Measurements from ENCODE around the gene STUM.

STUM gene

DNA sequence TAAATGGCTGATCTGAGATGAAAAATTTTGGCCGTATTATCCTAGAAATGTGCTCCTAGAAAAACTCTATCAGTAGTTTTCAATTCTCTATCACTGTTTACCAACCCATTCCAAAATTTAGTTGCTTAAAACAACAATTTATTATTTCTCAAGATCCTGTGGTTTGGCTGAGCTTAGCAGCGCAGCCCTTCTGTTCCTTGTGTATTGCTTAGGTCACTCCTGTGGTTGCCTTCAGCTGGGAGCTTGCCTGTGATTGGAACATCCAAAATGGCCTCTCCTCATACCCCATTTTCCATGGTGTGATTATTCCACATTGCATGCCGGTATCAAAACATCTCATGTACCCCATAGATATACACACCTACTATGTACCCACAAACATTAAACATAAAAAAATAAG, 22.8 kb upstream of the STUM start:
- Histone ChIP-seq H3K36me3 (ENCODE audit: low read depth) (no peaks in the 10 kb centered on the region), H3K9me3 (ENCODE audit: severe bottlenecking) (no peaks in the 10 kb centered on the region), H3K4me3 (ENCODE audit: severe bottlenecking) (no peak overlapping the region), H3K27ac (ENCODE audit: poor library complexity, severe bottlenecking) (no peak overlapping the region), H3K4me1 (ENCODE audit: insufficient read depth, poor library complexity, severe bottlenecking) (no peaks in the 10 kb centered on the region), H3K27me3 (ENCODE audit: insufficient read depth, poor library complexity, severe bottlenecking) (no peaks in the 10 kb centered on the region)
- TF ChIP-seq, protein P1, sequence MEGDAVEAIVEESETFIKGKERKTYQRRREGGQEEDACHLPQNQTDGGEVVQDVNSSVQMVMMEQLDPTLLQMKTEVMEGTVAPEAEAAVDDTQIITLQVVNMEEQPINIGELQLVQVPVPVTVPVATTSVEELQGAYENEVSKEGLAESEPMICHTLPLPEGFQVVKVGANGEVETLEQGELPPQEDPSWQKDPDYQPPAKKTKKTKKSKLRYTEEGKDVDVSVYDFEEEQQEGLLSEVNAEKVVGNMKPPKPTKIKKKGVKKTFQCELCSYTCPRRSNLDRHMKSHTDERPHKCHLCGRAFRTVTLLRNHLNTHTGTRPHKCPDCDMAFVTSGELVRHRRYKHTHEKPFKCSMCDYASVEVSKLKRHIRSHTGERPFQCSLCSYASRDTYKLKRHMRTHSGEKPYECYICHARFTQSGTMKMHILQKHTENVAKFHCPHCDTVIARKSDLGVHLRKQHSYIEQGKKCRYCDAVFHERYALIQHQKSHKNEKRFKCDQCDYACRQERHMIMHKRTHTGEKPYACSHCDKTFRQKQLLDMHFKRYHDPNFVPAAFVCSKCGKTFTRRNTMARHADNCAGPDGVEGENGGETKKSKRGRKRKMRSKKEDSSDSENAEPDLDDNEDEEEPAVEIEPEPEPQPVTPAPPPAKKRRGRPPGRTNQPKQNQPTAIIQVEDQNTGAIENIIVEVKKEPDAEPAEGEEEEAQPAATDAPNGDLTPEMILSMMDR (IDR thresholded peaks at IDR 0.05; ENCODE audit: poor library complexity, severe bottlenecking), result no peak
- ATAC-seq (ENCODE audit: low read depth) (no peak), DNase-seq (ENCODE audit: low spot score) (no peak)

DNA sequence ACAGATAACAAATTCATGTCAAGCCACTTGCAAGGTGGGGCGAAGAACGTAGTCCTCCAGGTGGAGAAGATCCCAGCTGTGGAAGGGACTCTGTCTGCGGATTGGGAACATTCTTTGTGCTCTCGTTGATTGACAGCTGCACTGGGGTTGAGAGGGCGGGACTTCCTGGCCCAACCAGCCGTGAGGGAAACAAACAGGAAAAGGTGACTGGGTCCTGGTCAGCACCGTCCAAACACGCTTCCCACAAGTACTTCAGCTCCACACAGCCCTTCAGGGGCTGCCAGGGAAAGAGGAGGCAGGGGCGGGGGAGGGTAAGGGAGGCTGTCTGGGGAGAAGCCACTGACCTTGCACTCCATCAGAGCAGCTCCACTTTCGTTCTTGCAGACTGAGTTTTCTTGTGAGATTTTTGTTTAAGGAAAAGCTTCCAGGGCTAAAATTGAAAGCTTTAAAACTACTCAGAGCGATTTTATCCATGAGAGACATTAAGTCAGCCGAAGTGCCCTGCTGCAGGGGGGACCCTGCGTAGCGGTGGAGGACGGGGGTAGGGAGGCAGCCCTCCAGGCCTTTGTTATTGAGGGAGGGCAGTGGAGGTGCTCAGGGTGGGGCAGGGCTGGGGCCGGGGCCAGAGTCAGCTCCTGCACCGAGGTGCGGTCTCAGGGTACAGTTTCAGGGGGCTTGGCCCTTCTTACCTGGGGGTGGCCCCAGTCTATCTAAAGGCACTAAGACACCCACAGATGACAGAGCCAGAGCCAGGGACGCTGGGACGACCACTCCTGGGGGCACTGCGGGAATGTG, 21.6 kb upstream of the STUM start:
- no peaks in the 10 kb centered on the region for H3K36me3 ChIP-seq (ENCODE audit: low read depth)
- H3K27me3 ChIP-seq (ENCODE audit: insufficient read depth, poor library complexity, severe bottlenecking), result no peaks in the 10 kb centered on the region
- H3K9me3 ChIP-seq (ENCODE audit: severe bottlenecking), result no peaks in the 10 kb centered on the region
- no peak overlapping the region for H3K4me3 ChIP-seq (ENCODE audit: severe bottlenecking)
- no peak for ATAC-seq (ENCODE audit: low read depth)
- TF ChIP-seq, protein P1 (IDR thresholded peaks at IDR 0.05; ENCODE audit: poor library complexity, severe bottlenecking), result no peak
- no peak for DNase-seq (ENCODE audit: low spot score)
- H3K4me1 ChIP-seq (ENCODE audit: insufficient read depth, poor library complexity, severe bottlenecking), result no peaks in the 10 kb centered on the region
- no peak overlapping the region for H3K27ac ChIP-seq (ENCODE audit: poor library complexity, severe bottlenecking)

DNA sequence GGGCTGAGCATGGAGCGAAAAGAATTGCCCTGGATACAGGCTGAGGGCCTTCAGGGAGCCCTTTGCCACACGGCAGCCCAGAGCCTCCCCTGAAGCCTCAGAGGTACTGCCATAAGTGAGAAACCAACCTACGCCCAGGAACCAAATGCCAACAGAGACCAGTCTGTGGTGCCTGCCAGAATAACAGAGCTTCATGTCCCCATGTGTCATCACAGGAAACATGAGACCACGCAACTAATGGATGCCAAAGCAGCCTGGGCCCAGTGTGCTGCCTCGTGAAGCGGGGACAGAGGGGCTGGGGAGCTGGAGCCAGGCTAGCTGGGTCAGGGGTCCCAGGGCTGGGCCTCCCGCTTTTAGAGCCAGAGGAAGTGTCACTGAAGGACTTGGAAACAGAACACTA, 18.7 kb upstream of the STUM start:
- Histone ChIP-seq H3K4me1 (ENCODE audit: insufficient read depth, poor library complexity, severe bottlenecking) (no peaks in the 10 kb centered on the region), H3K36me3 (ENCODE audit: low read depth) (no peaks in the 10 kb centered on the region), H3K4me3 (ENCODE audit: severe bottlenecking) (no peak overlapping the region), H3K27ac (ENCODE audit: poor library complexity, severe bottlenecking) (no peak overlapping the region), H3K9me3 (ENCODE audit: severe bottlenecking) (no peaks in the 10 kb centered on the region), H3K27me3 (ENCODE audit: insufficient read depth, poor library complexity, severe bottlenecking) (no peaks in the 10 kb centered on the region)
- TF ChIP-seq, protein P1 (IDR thresholded peaks at IDR 0.05; ENCODE audit: poor library complexity, severe bottlenecking), result no peak
- no peak for DNase-seq (ENCODE audit: low spot score)
- no peak for ATAC-seq (ENCODE audit: low read depth)

DNA sequence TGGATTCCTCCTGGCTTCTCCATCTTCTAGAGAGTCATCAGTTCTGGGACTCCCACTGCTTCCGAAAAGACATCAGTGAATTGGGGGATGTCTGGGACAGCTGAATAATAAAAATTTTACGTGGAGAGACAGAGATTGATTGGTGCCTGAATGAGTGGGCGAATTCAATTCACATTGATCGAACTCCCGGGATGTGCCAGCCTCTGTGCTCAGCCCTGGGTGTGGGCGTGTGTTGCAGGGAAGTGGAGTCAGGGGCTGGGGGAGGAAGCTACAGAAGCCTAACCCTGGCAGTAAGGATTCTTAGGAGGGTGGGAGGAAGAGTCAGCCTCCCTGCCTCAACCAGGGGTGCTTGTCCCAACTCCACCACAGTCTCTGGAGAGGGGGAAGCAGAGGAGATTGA, 18.0 kb upstream of the STUM start:
- no peaks in the 10 kb centered on the region for H3K4me1 ChIP-seq (ENCODE audit: insufficient read depth, poor library complexity, severe bottlenecking)
- DNase-seq (ENCODE audit: low spot score) (no peak), ATAC-seq (ENCODE audit: low read depth) (no peak)
- no peak overlapping the region for H3K27ac ChIP-seq (ENCODE audit: poor library complexity, severe bottlenecking)
- H3K27me3 ChIP-seq (ENCODE audit: insufficient read depth, poor library complexity, severe bottlenecking), result no peaks in the 10 kb centered on the region
- no peaks in the 10 kb centered on the region for H3K36me3 ChIP-seq (ENCODE audit: low read depth)
- H3K4me3 ChIP-seq (ENCODE audit: severe bottlenecking), result no peak overlapping the region
- H3K9me3 ChIP-seq (ENCODE audit: severe bottlenecking), result no peaks in the 10 kb centered on the region
- TF ChIP-seq, protein P1 (IDR thresholded peaks at IDR 0.05; ENCODE audit: poor library complexity, severe bottlenecking), result no peak

DNA sequence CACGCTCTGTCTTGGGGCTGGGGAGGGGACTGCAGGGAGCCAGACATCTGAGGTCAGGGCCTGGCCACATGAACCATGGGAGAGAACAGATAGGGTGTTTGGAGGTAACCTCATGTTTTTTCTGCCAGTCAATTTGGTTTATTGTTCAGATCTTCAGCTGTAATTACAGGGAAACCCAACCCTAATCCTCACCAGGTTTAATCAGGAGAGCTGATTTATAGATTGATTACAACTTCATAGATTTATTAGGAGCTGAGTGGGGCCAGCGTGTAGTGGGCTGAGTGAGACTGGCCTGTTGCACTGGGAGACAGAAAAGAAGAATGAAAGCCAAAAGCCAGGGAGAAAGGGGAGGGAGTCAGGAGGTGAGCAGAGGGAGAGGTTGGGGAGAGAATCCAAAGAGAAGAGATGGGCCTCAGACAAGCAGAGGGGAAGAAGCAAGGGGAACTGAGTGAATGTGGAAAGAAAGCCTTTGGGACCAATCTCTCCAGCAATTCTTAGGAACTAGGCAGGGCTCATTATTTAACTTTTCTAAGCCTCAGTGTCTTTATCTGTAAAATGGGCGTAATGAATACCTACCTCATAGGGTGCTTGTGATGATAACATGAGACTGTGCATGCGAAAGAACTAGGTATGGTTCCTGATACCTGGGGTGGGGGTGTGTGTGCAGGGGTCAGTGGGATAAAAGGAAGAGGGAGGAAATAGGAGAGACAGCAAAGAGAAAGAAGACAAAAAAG, 17.0 kb upstream of the STUM start:
- Histone ChIP-seq H3K27ac (ENCODE audit: poor library complexity, severe bottlenecking) (no peak overlapping the region), H3K4me3 (ENCODE audit: severe bottlenecking) (no peak overlapping the region), H3K27me3 (ENCODE audit: insufficient read depth, poor library complexity, severe bottlenecking) (no peaks in the 10 kb centered on the region), H3K4me1 (ENCODE audit: insufficient read depth, poor library complexity, severe bottlenecking) (no peaks in the 10 kb centered on the region), H3K9me3 (ENCODE audit: severe bottlenecking) (no peaks in the 10 kb centered on the region), H3K36me3 (ENCODE audit: low read depth) (no peaks in the 10 kb centered on the region)
- TF ChIP-seq, protein P1 (IDR thresholded peaks at IDR 0.05; ENCODE audit: poor library complexity, severe bottlenecking), result no peak
- ATAC-seq (ENCODE audit: low read depth) (no peak), DNase-seq (ENCODE audit: low spot score) (no peak)
